ENCODE results near the gene TMEM30B. TPM values are rescaled to one million over a fixed set of nuclear protein-coding genes. Genes with fewer than 3 reads are reported as not detected.

The TMEM30B gene
- total and polyA plus RNA-seq, 2 of the 13 experiments (the other 11 are each of a cell fraction or from before 2014, with no cell fraction given) = not detected

GRCh38 chr14:61250063-61250462, 31.1 kb downstream of the TMEM30B start (continued):
- TF ChIP-seq TRAFD1 (CRISPR knock-in tag; IDR thresholded peaks at IDR 0.05; ENCODE audit: borderline replicate concordance) (no peak), FOXK1 (CRISPR knock-in tag; IDR thresholded peaks at IDR 0.05; ENCODE audit: borderline replicate concordance, low read depth) (no peak)

- Histone ChIP-seq H3K36me3 (replicated peaks in 1 of 2; ENCODE audit: control insufficient read depth in 1 of 2, insufficient read depth in 2 of 2, low read length in 2 of 2) (no peaks in the 10 kb centered on the region), H4K20me1 (ENCODE audit: insufficient read depth, low read length) (no peaks in the 10 kb centered on the region), H3K4me2 (ENCODE audit: low read depth, low read length) (no peak overlapping the region), H3K79me2 (ENCODE audit: insufficient read depth, low read length) (no peaks in the 10 kb centered on the region), H3K4me3 (replicated peaks in 1 of 3; ENCODE audit: insufficient read depth in 1 of 3, low read depth in 2 of 3, low read length in 3 of 3) (no peak overlapping the region), H3K27me3 (ENCODE audit: control insufficient read depth in 1 of 2, insufficient read depth in 2 of 2, low read length in 2 of 2) (peaks cover 0 to 12% of the 10 kb centered on the region in 2 experiments; a peak in 2 of 5 replicates), H3K9ac (ENCODE audit: insufficient read depth, low read depth, low read length) (no peak overlapping the region), H2AFZ (ENCODE audit: low read length) (no peak overlapping the region), H3K27ac (ENCODE audit: extremely low read length, insufficient read depth, low read length) (no peak overlapping the region), H3K9me3 (ENCODE audit: low read length) (no peaks in the 10 kb centered on the region), H3K4me1 (ENCODE audit: insufficient read depth, low read length) (no peaks in the 10 kb centered on the region; the same call in 1 of the 2 replicates)
- ChIA-PET POLR2A (no interaction called here), CTCF (ENCODE audit: low intra/inter-chr PET ratio, low total read pairs) (no interaction called here)
- FAIRE-seq (no peak), DNase-seq (ENCODE audit: low spot score) (no peak), ATAC-seq (no peak)
- 0% methylated on average over 1 of the region's 1 CpG for WGBS (ENCODE audit: low lambda C conversion rate)
- BruUV-seq (replicated peaks) = no TSS peak
- in situ Hi-C loops (cut with HindIII; ENCODE audit: extremely low pct_ligation_motif_present, low pct_unique_long_range_greater_than_20kb) = no loop called here
- TF ChIP-seq ZSCAN12 (CRISPR knock-in tag; IDR thresholded peaks at IDR 0.05) = no peak
- TF ChIP-seq KAT2B (IDR thresholded peaks at IDR 0.05; ENCODE audit: borderline replicate concordance, low read depth, low read length) = no peak
- no peak for TF ChIP-seq PHF20 (CRISPR knock-in tag; IDR thresholded peaks at IDR 0.05)
- no peak for TF ChIP-seq SMAD9 (CRISPR knock-in tag; IDR thresholded peaks at IDR 0.05)
- no peak for TF ChIP-seq ZSCAN25 (CRISPR knock-in tag; IDR thresholded peaks at IDR 0.05)
- no peak for TF ChIP-seq ZXDC (CRISPR knock-in tag; IDR thresholded peaks at IDR 0.05)
- no peak for TF ChIP-seq BRCA1 (CRISPR knock-in tag; IDR thresholded peaks at IDR 0.05)
- TF ChIP-seq ZNF280B (CRISPR knock-in tag; IDR thresholded peaks at IDR 0.05; ENCODE audit: borderline replicate concordance) = no peak
- no peak for TF ChIP-seq ZNF883 (CRISPR knock-in tag; IDR thresholded peaks at IDR 0.05; ENCODE audit: not compliant biosample characterization)
- no peak for TF ChIP-seq MAF1 (CRISPR knock-in tag; IDR thresholded peaks at IDR 0.05; ENCODE audit: borderline replicate concordance)
- no peak for TF ChIP-seq MTERF4 (CRISPR knock-in tag; IDR thresholded peaks at IDR 0.05)
- no peak for TF ChIP-seq ZNF558 (CRISPR knock-in tag; IDR thresholded peaks at IDR 0.05; ENCODE audit: borderline replicate concordance)
- TF ChIP-seq GPN1 (CRISPR knock-in tag; IDR thresholded peaks at IDR 0.05; ENCODE audit: borderline replicate concordance) = no peak
- intact Hi-C loops (cut with micrococcal nuclease; ENCODE audit: unreplicated experiment) = no loop called here
These were observed 33.2 kb downstream of the TMEM30B start for GRCh38 chr14:61247935-61248334.

All from HepG2 (cell line).